Neural cell (in vitro differentiated cells): ENCODE measurements around the gene EYA4.

Experiments
- EP300 ChIP-seq: fragments of 450-650 bp; conservative IDR thresholded peaks from 2 replicates; pipeline ENCODE4 v1.6.1; 2014; ENCODE audit warnings: antibody characterized with exemption, mild to moderate bottlenecking, moderate library complexity; ENCODE audit not compliant: poor library complexity, severe bottlenecking
- EZH2 ChIP-seq: fragments of 200-600, 300-800 bp; shearing (Covaris generic), sonication (generic); IDR thresholded peaks from 2 replicates; pipeline ENCODE4 v1.6.1; 2014; ENCODE audit warnings: antibody characterized with exemption, low read length, borderline replicate concordance, mild to moderate bottlenecking; ENCODE audit not compliant: insufficient read depth, poor library complexity, severe bottlenecking
- MXI1 ChIP-seq: fragments of 450-650 bp; conservative IDR thresholded peaks from 2 replicates; pipeline ENCODE4 v1.6.1; 2014; ENCODE audit warnings: antibody characterized with exemption, mild to moderate bottlenecking; ENCODE audit not compliant: poor library complexity, severe bottlenecking
- POLR2AphosphoS5 ChIP-seq: IDR thresholded peaks from 2 replicates; pipeline ENCODE4 v1.6.1; 2012
- RAD21 ChIP-seq: fragments of 450-650 bp; conservative IDR thresholded peaks from 2 replicates; pipeline ENCODE4 v1.6.1; 2014; ENCODE audit warnings: antibody characterized with exemption, mild to moderate bottlenecking, moderate library complexity
- REST ChIP-seq: IDR thresholded peaks from 2 replicates; pipeline ENCODE4 v1.6.1; 2012; ENCODE audit warnings: borderline replicate concordance
- TAF1 ChIP-seq: IDR thresholded peaks from 2 replicates; pipeline ENCODE4 v1.6.1; 2012; ENCODE audit warnings: low read depth
- TF ChIP-seq, protein P1 (sequence below): fragments of 450-650 bp; IDR thresholded peaks from 2 replicates; pipeline ENCODE4 v1.5.1; 2014; ENCODE audit warnings: antibody characterized with exemption, mild to moderate bottlenecking, moderate library complexity; ENCODE audit not compliant: poor library complexity, severe bottlenecking

- TF ChIP-seq, protein P1, sequence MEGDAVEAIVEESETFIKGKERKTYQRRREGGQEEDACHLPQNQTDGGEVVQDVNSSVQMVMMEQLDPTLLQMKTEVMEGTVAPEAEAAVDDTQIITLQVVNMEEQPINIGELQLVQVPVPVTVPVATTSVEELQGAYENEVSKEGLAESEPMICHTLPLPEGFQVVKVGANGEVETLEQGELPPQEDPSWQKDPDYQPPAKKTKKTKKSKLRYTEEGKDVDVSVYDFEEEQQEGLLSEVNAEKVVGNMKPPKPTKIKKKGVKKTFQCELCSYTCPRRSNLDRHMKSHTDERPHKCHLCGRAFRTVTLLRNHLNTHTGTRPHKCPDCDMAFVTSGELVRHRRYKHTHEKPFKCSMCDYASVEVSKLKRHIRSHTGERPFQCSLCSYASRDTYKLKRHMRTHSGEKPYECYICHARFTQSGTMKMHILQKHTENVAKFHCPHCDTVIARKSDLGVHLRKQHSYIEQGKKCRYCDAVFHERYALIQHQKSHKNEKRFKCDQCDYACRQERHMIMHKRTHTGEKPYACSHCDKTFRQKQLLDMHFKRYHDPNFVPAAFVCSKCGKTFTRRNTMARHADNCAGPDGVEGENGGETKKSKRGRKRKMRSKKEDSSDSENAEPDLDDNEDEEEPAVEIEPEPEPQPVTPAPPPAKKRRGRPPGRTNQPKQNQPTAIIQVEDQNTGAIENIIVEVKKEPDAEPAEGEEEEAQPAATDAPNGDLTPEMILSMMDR: no peak
- TF ChIP-seq EZH2 (no peak), POLR2AphosphoS5 (no peak), REST (no peak), EP300 (no peak), TAF1 (no peak), RAD21 (no peak), MXI1 (no peak)
Measured at GRCh38 chr6:133337308-133337707, 96.2 kb downstream of the EYA4 start.
